Kidney glomerular epithelial cell (primary cell): Measurements from ENCODE around the gene CDC42BPA.
"Not testable (repeated sequence)": the region's sequence is repeated elsewhere in the genome, so short reads cannot be mapped to it uniquely, and the experiment has no call there.

ENCODE experiments used
- DNase-seq: peaks from one replicate; lab custom pipeline; 2025; lab: John Stamatoyannopoulos, UW

CDC42BPA gene

GRCh38 chr1:227065311-227065710, 253.0 kb downstream of the CDC42BPA start:
- no peak for DNase-seq

- no peak for DNase-seq
These were observed 256.0 kb downstream of the CDC42BPA start for GRCh38 chr1:227062306-227062705.

GRCh38 chr1:227059076-227059475, 259.2 kb downstream of the CDC42BPA start:
- no peak for DNase-seq

- DNase-seq: peak; percentile 55
These were observed 260.0 kb downstream of the CDC42BPA start for GRCh38 chr1:227058321-227058751.

GRCh38 chr1:227049253-227049652, 269.0 kb downstream of the CDC42BPA start:
- DNase-seq: no peak

GRCh38 chr1:227043755-227044154, 274.5 kb downstream of the CDC42BPA start:
- DNase-seq: no peak

GRCh38 chr1:227042292-227042691, 276.0 kb downstream of the CDC42BPA start:
- no peak for DNase-seq

- no peak for DNase-seq
These were observed 279.9 kb downstream of the CDC42BPA start for GRCh38 chr1:227038401-227038800.

- DNase-seq: no peak
These were observed 281.2 kb downstream of the CDC42BPA start for GRCh38 chr1:227037121-227037520.

GRCh38 chr1:227035316-227035715, 283.0 kb downstream of the CDC42BPA start:
- DNase-seq: no peak

GRCh38 chr1:227033880-227034279, 284.4 kb downstream of the CDC42BPA start:
- no peak for DNase-seq

GRCh38 chr1:227032396-227032795, 285.9 kb downstream of the CDC42BPA start:
- no peak for DNase-seq

- no peak for DNase-seq
These were observed 301.3 kb downstream of the CDC42BPA start for GRCh38 chr1:227016990-227017389.

GRCh38 chr1:227010645-227011044, 307.6 kb downstream of the CDC42BPA start:
- no peak for DNase-seq

- no peak for DNase-seq
These were observed 308.4 kb downstream of the CDC42BPA start for GRCh38 chr1:227009937-227010336.

- no peak for DNase-seq
These were observed 312.0 kb downstream of the CDC42BPA start for GRCh38 chr1:227006226-227006796.

GRCh38 chr1:227004796-227005195, 313.5 kb downstream of the CDC42BPA start:
- DNase-seq: no peak

- no peak for DNase-seq
These were observed 315.1 kb downstream of the CDC42BPA start for GRCh38 chr1:227003165-227003564.

GRCh38 chr1:227002531-227003049, 315.7 kb downstream of the CDC42BPA start:
- no peak for DNase-seq

- DNase-seq: not testable (repeated sequence)
These were observed 318.7 kb downstream of the CDC42BPA start for GRCh38 chr1:226999579-226999978.

- DNase-seq: no peak
These were observed 322.6 kb downstream of the CDC42BPA start for GRCh38 chr1:226995365-226996332.

- no peak for DNase-seq
These were observed 323.5 kb downstream of the CDC42BPA start for GRCh38 chr1:226994586-226995364.
